ENCODE data around the gene FAH. TPM values are rescaled to one million over a fixed set of nuclear protein-coding genes. Genes with fewer than 3 reads are reported as not detected.

The FAH gene
- polyA plus RNA-seq, 1 donor (not counting 4 experiments of a cell fraction or from before 2014, with no cell fraction given): 29.4 TPM

- no peak for TF ChIP-seq EZH2 (IDR thresholded peaks at IDR 0.05; ENCODE audit: low read length)
- no peak for TF ChIP-seq CTCF (optimal IDR thresholded peaks at IDR 0.05 in 1 of 3, IDR thresholded peaks at IDR 0.05 in 1 of 3, conservative IDR thresholded peaks at IDR 0.05 in 1 of 3; ENCODE audit: extremely low read depth in 1 of 3, insufficient read depth in 2 of 3, low read length in 3 of 3)
- dilution Hi-C loops (cut with MboI; ENCODE audit: extremely low pct_ligation_motif_present, low sequenced_read_pairs): no loop called here
- Histone ChIP-seq H3K36me3 (ENCODE audit: control insufficient read depth in 2 of 2, extremely low read depth in 1 of 2, insufficient read depth in 2 of 2, low read length in 2 of 2) (no peaks in the 10 kb centered on the region), H3K4me1 (ENCODE audit: control insufficient read depth, extremely low read depth, insufficient read depth, low read length) (peaks cover 12% of the 10 kb centered on the region), H3K9ac (ENCODE audit: control insufficient read depth, extremely low read depth, insufficient read depth, low read length) (no peak overlapping the region), H3K79me2 (ENCODE audit: control insufficient read depth, insufficient read depth, low read length) (no peaks in the 10 kb centered on the region), H3K9me1 (ENCODE audit: control insufficient read depth, extremely low read depth, insufficient read depth, low read length) (no peaks in the 10 kb centered on the region), H2AFZ (ENCODE audit: control insufficient read depth, low read length) (no peak overlapping the region), H3K4me3 (ENCODE audit: control insufficient read depth in 2 of 3, extremely low read depth in 1 of 3, insufficient read depth in 2 of 3, low read depth in 1 of 3, low read length in 3 of 3) (no peak overlapping the region), H4K20me1 (ENCODE audit: control insufficient read depth, extremely low read depth, insufficient read depth, low read length) (no peaks in the 10 kb centered on the region), H3K4me2 (ENCODE audit: control insufficient read depth, extremely low read depth, insufficient read depth, low read depth, low read length) (no peak overlapping the region), H3K9me3 (ENCODE audit: control insufficient read depth, low read depth, low read length) (no peaks in the 10 kb centered on the region), H3K27ac (ENCODE audit: control insufficient read depth, insufficient read depth, low read length) (no peak overlapping the region), H3K27me3 (ENCODE audit: control insufficient read depth, extremely low read depth, insufficient read depth, low read length) (no peaks in the 10 kb centered on the region)
- no peak for FAIRE-seq
- no peak for DNase-seq (ENCODE audit: low read depth, low spot score)
These were observed 56.2 kb downstream of the FAH start for GRCh38 chr15:80208758-80209734.

GRCh38 chr15:80210611-80211573, 58.1 kb downstream of the FAH start:
- Histone ChIP-seq H3K79me2 (ENCODE audit: control insufficient read depth, insufficient read depth, low read length) (no peaks in the 10 kb centered on the region), H2AFZ (ENCODE audit: control insufficient read depth, low read length) (no peak overlapping the region), H3K27ac (ENCODE audit: control insufficient read depth, insufficient read depth, low read length) (no peak overlapping the region), H3K4me1 (ENCODE audit: control insufficient read depth, extremely low read depth, insufficient read depth, low read length) (peaks cover 12% of the 10 kb centered on the region), H3K4me2 (ENCODE audit: control insufficient read depth, extremely low read depth, insufficient read depth, low read depth, low read length) (no peak overlapping the region), H3K4me3 (ENCODE audit: control insufficient read depth in 2 of 3, extremely low read depth in 1 of 3, insufficient read depth in 2 of 3, low read depth in 1 of 3, low read length in 3 of 3) (no peak overlapping the region), H3K9ac (ENCODE audit: control insufficient read depth, extremely low read depth, insufficient read depth, low read length) (no peak overlapping the region), H4K20me1 (ENCODE audit: control insufficient read depth, extremely low read depth, insufficient read depth, low read length) (no peaks in the 10 kb centered on the region), H3K9me1 (ENCODE audit: control insufficient read depth, extremely low read depth, insufficient read depth, low read length) (no peaks in the 10 kb centered on the region), H3K27me3 (ENCODE audit: control insufficient read depth, extremely low read depth, insufficient read depth, low read length) (no peaks in the 10 kb centered on the region), H3K36me3 (ENCODE audit: control insufficient read depth in 2 of 2, extremely low read depth in 1 of 2, insufficient read depth in 2 of 2, low read length in 2 of 2) (no peaks in the 10 kb centered on the region), H3K9me3 (ENCODE audit: control insufficient read depth, low read depth, low read length) (no peaks in the 10 kb centered on the region)
- peak; percentile 29 for FAIRE-seq
- DNase-seq (ENCODE audit: low read depth, low spot score): no peak
- dilution Hi-C loops (cut with MboI; ENCODE audit: extremely low pct_ligation_motif_present, low sequenced_read_pairs): no loop called here
- TF ChIP-seq CTCF (optimal IDR thresholded peaks at IDR 0.05 in 1 of 3, IDR thresholded peaks at IDR 0.05 in 1 of 3, conservative IDR thresholded peaks at IDR 0.05 in 1 of 3; ENCODE audit: extremely low read depth in 1 of 3, insufficient read depth in 2 of 3, low read length in 3 of 3) (no peak), EZH2 (IDR thresholded peaks at IDR 0.05; ENCODE audit: low read length) (no peak)

Measured in keratinocyte (primary cell).